NCI-H345 treated with DMSO at 0.1 percent for 48 hours (cell line): ENCODE data around the gene CLIC6.

ENCODE experiments used
- DNase-seq: peaks from one replicate; lab custom pipeline; 2025; ENCODE audit not compliant: unreplicated experiment; lab: John Stamatoyannopoulos, UW

CLIC6 gene

DNA sequence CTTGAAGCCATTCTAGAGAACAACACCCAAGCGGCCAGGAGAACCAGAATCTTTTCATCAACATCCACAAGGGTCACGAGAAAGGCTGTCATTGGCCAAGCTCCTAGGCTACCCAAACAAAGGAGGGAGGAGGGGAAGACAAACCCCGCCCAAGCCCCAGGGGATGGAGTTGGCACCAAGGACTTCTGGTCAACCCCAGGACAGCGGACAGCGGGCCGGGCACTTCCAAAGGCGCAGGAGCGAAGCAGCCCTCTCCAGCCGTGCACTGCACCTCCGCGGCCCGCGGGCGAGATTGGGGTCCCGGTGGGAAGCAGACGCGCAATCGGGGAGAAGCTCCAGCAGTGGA lies at the start of gene CLIC6:
Gene CLIC6, plus strand, starts transcription at position 192 of the 346 bp plus-strand sequence. CDS start 395 bp downstream, outside the sequence.
- DNase-seq: no peak

- no peak for DNase-seq
Observed at GRCh38 chr21:34619841-34620665, 48.7 kb upstream of the CLIC6 start.

DNA sequence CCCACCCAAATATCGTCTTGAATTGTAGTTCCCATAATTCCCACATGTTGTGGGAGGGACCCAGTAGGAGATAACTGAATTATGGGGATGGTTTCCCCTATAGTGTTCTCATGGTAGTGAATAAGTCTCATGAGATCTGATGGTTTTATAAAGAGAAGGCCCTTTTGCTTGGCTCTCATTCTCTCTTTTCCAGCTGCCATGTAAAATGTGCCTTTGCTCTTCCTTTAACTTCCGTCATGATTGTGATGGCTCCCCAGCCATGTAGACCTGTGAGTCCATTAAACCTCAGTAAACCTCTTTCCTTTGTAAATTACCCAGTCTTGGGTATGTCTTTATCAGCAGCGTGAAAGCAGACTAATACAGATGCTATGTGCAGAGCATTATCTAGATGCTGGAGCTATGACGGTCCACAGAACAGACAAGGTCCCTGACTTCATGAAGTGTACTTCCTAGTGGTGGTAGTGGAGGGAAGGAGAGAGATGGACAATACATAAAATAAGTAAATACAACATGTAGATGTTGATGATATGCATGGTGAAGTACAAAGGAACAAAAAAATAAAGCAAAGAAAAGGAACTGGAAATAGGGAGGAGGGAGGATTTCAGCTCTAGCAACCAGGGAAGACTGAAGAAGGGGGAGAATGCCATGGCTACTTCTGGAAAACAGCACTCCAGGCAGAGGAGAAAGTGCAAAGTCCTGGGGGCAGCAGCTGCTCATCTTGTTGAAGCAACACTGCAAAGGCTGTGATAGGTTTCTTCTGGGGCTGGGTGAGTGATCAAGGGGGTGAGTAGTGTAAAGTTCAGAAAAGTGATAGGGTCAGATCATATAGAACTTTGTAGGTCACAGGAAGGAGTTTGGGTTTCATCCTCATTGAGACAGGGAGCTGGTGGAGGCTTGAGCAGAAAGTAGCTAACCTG lies 47.1 kb upstream of the CLIC6 start:
- DNase-seq: no peak

DNA sequence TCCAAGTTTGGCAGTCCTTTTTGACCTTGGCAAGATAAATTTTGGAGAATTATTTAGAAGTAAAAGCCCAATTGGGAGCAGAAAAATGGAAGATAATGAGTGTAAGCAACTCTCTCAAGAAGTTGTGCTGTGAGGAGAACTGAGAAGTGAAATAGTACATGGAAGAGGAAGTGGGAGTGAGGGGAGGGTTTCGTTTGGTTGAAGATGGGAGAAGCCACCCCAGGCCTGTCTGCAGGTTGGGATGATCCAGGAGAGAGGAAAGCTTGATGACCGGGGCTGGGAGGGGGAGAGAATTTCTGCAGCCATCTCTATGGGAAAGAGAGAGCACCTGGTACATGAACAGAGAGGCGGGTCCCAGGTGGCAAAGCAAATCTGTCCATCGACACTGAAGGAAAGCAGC lies 45.3 kb upstream of the CLIC6 start:
- DNase-seq: no peak

DNA sequence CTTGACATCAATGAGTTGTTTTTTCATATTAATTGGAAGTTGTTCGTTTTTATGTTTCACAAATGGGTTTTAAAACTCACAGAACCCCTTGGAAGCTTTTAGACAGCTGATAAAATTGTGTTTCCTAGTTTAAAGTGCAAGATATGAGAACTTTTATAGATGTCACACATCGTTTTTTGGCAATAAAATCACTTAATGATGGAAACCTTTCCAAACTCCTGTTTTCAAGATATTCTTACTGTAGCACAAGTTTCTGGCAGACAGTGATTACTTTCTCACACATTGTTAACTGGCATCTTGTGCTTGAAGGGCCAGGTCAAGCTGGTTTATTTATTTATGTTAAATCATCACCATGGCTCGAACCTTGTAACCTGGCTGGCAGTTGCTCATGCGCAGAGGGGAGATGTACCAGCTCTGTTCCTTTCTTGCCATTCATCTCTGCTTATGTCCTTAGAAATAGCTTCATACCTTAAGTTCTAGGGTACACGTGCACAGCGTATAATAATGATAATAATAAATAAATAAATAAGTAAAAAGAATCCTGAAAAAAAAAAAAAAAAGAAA lies 43.7 kb upstream of the CLIC6 start:
- no peak for DNase-seq

DNA sequence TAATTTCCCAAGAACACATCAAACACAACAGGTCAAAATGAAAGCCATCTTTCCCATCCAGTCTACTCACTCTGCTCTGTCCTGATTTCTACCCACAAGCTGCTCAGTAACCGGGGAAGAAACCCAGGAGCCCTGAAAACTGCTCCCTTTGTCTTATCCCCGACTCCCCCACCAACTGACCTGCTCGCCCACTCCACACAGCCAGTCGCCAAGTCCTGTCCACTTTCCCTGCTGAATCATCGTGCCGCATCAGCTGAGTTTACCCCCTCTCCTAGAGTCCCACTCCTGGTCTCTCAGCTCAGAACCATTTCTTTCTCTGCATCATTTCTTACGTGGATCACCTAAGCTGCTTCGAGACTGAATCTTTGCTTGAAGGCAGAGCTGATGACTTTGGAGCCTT lies 42.7 kb upstream of the CLIC6 start:
- DNase-seq: no peak

DNA sequence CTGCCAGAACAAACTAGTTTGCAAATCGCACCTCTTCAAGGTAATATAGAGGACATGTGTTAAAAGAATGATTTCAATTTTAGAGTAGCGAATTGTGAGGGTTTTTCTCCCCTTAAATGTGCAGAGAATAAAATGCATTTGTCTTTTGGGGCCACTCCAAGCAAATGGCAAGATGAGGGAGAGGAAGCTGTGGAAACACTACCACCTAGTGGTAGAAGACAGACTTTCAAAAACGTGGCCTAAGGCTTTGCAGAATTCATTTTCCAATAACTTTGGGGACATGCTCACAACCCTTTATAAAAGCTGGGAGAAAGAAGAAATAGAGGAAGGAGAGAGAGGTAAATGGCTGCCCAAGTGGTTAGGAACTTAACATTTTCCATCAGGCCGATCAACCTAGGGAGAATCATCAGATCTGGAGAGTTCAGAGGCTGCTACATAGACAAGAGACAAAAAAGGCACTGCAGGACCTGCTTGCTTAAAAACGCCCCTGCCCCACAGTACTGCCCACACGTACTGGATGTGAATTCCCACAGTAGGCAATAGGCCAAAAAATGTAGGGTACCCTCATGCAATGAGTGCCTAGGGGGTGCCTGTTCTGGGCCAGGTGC lies 38.2 kb upstream of the CLIC6 start:
- peak; percentile 69 for DNase-seq

GRCh38 chr21:34632498-34632897 lies 36.3 kb upstream of the CLIC6 start:
- DNase-seq: no peak

DNA sequence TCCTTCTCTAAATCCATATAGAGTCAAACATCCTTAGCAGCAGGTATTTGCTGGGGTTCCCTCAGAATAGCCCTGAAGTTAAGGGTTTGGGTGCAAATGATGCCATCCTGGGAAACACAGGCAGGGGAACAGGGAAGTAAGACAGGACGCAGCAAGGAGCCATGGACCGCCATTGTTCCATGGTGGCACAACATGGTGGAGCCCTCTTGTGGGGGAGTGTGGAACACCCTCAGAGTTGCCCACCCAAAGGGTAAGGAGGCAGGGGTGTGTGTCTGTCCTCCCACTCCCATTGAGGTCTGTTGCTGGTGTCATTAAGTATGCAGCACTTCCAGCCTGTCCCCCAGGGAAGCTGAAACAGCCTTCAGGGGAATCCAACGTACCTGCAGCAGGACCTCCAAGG lies 33.5 kb upstream of the CLIC6 start:
- DNase-seq: no peak

DNA sequence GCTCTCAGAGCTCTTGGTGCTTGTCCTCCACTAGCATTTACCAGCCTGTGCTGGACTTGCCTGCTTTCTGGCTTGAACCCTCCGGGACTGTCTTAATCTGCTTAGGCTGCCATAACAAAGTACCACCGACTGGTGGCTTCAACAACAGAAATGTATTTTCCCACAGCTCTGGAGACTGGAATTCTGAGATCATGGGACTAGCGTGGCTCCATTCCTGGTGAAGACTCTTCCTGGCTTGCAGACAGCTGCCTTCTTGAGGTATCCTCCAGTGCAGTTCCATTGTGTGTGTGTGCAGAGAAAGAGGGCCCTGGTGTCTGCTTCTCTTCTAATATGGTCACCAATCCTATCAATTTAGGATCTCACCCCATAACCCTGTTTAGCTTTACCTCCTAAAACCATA lies 31.8 kb upstream of the CLIC6 start:
- no peak for DNase-seq

GRCh38 chr21:34639250-34639649 lies 29.5 kb upstream of the CLIC6 start:
- no peak for DNase-seq

GRCh38 chr21:34639882-34640788 lies 28.7 kb upstream of the CLIC6 start:
- DNase-seq: no peak

DNA sequence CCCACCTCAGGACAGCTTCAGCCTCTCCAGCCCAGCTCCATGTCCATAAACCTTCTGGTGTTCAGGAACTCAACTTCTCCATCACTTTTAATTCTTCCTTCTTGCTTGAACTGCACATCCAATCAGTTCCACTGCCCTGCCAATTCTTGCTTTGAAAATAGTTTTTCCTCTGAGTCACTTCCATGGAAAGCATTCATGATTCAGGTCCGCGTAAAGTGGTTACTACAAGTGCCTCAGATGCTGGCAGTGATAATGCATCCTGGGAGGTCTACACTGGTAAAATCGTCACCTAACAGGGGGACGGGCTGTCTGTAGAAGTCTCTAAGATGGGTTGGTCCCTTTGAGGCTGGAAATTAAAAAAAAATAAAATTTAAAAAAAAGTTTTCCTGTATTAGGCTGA lies 27.9 kb upstream of the CLIC6 start:
- DNase-seq: no peak

DNA sequence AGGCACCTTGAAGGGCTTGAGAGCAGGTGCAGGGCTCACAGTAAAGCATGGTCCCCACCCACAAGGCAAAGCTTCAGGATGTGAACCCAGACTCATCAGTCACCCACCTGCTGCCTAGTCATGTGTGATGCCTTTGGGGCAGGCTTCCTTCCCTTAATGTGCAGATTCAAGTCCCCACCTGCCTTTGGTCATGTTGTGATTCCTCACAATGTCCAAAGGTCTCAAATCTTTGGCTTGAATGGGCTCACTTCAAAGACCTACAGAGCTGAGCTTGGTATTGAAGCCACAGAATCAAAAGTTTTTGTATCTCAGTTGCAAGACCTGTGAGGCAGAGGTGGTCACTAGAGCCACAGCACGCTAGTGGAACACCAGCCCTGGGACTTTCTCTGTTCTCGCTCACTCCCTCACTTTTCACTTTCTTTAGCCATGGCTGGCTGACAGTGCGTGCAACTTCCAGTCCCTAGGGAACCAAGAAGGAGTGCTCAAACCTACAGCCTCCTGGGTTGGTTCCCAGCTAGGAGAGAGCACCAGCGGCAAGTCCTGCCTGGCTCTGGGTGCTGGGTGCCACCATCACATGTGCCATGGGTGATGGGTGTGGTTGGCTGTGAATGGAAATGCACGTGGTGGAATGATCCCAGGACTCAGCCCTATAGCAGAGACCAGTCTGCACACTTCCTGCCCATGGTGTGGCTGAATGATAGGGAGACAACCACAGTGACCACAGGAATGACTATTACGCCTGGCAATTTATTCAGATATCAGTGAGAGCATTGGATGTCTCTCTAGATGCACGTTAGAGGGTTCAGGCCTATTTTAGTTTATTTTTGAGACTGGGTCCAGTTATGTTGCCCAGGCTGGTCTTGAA lies 26.4 kb upstream of the CLIC6 start:
- no peak for DNase-seq

- no peak for DNase-seq
Observed at GRCh38 chr21:34644825-34645224, 24.0 kb upstream of the CLIC6 start.

- DNase-seq: no peak
Observed at GRCh38 chr21:34647555-34647954, 21.2 kb upstream of the CLIC6 start.

DNA sequence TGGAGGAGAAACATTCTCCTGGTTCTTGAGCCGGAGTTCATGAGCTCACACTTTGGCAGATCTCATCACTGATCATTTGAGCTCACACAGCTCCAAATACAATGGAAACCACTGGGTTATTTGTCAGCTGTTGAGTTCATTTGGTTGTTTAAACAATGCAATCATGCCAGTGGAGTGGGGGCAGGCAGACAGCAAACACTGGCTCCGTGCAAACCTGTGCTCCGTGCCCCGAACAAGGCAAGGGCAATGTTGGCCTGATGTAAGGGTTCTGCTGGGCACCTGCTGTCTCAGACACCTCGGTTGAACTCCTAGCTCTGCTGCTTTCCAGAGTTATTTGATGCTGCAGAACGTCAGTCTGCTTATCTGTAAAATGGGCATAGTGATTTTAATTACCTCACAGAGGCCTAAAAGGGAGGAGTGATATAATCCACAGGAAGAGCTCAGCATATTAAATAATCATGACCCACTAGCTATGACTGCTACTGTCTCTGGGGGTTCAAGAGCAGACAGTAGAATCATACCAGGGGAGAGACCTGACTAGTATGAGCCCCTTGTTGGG lies 20.0 kb upstream of the CLIC6 start:
- no peak for DNase-seq

DNA sequence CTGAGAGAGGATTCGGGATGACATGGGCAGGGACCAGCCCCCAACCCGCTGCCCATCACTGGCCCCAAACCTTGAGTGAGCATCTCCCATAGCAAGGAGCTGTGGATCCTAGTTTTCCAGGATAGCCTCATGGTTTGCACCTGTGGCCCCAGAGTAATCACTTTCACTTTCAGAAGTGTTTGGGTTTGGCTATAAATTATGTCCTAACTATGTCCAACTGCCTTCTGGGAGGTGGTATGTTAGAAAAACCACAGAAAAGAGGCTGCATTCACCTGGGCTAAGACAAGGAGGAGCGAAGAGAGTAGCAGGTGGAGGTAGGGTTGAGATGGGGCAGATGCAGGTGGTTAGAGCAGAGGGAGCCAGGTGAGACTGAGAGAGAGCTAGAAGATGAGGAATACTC lies 19.4 kb upstream of the CLIC6 start:
- no peak for DNase-seq

- DNase-seq: no peak
Observed at GRCh38 chr21:34650861-34651431, 17.8 kb upstream of the CLIC6 start.
